Osteoblast (primary cell): ENCODE data around the gene IFI27L2. TPM values are rescaled to one million over a fixed set of nuclear protein-coding genes. Genes with fewer than 3 reads are reported as not detected.

Experiments
- DNase-seq: peaks from one replicate; pipeline ENCODE4 v3.0.0; 2011; ENCODE audit warnings: low spot score, mixed read lengths; ENCODE audit not compliant: insufficient read length; ENCODE audit errors: missing footprints
- H2AFZ ChIP-seq: 2 replicates; pipeline ENCODE4 v1.6.0; 2011; ENCODE audit warnings: mild to moderate bottlenecking, low read length
- H3K27ac ChIP-seq: 2 replicates; pipeline ENCODE4 v1.5.1; 2011; ENCODE audit warnings: mild to moderate bottlenecking, low read depth, low read length, moderate library complexity
- H3K27me3 ChIP-seq: 2 replicates; pipeline ENCODE4 v1.6.0; 2012; ENCODE audit warnings: mild to moderate bottlenecking, control low read depth, inconsistent platforms, low read length, moderate library complexity; ENCODE audit not compliant: insufficient read depth
- H3K36me3 ChIP-seq: 2 replicates; pipeline ENCODE4 v1.5.1; 2011; ENCODE audit warnings: mild to moderate bottlenecking, low read length, control low read depth, moderate library complexity; ENCODE audit not compliant: insufficient read depth
- H3K4me1 ChIP-seq: 2 replicates; pipeline ENCODE4 v1.5.1; 2011; ENCODE audit warnings: mild to moderate bottlenecking, low read length, control low read depth, moderate library complexity; ENCODE audit not compliant: insufficient read depth
- H3K4me2 ChIP-seq: 2 replicates; pipeline ENCODE4 v1.6.0; 2011; ENCODE audit warnings: mild to moderate bottlenecking, low read length; ENCODE audit not compliant: insufficient read depth
- H3K4me3 ChIP-seq: fragments of 200-600 bp; sonication (generic); 3 replicates; pipeline ENCODE4 v1.5.1; 2012; ENCODE audit warnings: mild to moderate bottlenecking, low read length, inconsistent platforms; ENCODE audit not compliant: insufficient read depth
- H3K79me2 ChIP-seq: 2 replicates; pipeline ENCODE4 v1.6.0; 2012; ENCODE audit warnings: mild to moderate bottlenecking, low read length, control low read depth, inconsistent platforms; ENCODE audit not compliant: insufficient read depth
- H3K9me3 ChIP-seq: 2 replicates; pipeline ENCODE4 v1.5.1; 2011; ENCODE audit warnings: low read depth, low read length, control low read depth
- H4K20me1 ChIP-seq: 2 replicates; pipeline ENCODE4 v1.6.0; 2012; ENCODE audit warnings: mild to moderate bottlenecking, low read length, control low read depth; ENCODE audit not compliant: insufficient read depth
- total RNA-seq: library from RNA; depleted of rRNA; stranded (reverse); fragments of >200 nt; gene quantifications from 2 replicates; pipeline ENCODE4 v1.2.3, GENCODE V29; 2012
- TF ChIP-seq, protein P1 (sequence below): IDR thresholded peaks from 2 replicates; pipeline ENCODE4 v1.5.1; 2011; ENCODE audit warnings: mild to moderate bottlenecking, low read depth, low read length, moderate library complexity; ENCODE audit errors: extremely low read depth

The IFI27L2 gene
- total RNA-seq, 1 donor = 76.7 TPM

DNA sequence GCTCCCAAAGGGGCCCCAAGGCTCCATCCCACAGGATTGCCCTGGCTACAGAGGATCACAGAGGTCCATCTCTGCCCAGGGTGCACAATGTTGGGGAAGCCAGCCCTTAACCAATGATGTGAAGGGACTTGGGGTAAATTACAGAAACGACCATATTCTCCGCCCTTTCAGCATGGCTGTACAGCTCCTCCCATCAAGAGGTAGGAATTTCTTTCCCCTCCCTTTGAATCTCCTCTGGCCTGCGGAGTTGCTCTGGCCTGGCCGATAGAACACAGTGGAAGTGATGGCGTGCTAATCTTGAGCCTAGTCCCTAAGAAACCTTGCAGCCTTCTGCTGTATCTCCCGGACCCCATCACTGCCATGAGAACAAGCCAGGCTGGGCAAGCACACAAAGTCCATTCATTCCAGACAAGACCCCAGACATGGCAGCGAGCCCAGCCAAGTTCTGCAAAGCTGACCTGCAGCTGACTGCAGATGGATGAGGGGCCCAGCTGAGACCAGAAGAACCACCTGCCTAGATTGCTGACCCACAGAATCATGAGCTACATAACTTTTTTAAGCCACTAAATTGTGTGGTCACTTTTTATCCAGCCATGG is 25.8 kb downstream of the IFI27L2 start:
- no peaks in the 10 kb centered on the region for H3K79me2 ChIP-seq
- no peak overlapping the region for H3K4me2 ChIP-seq
- no peaks in the 10 kb centered on the region for H3K36me3 ChIP-seq
- TF ChIP-seq, protein P1, sequence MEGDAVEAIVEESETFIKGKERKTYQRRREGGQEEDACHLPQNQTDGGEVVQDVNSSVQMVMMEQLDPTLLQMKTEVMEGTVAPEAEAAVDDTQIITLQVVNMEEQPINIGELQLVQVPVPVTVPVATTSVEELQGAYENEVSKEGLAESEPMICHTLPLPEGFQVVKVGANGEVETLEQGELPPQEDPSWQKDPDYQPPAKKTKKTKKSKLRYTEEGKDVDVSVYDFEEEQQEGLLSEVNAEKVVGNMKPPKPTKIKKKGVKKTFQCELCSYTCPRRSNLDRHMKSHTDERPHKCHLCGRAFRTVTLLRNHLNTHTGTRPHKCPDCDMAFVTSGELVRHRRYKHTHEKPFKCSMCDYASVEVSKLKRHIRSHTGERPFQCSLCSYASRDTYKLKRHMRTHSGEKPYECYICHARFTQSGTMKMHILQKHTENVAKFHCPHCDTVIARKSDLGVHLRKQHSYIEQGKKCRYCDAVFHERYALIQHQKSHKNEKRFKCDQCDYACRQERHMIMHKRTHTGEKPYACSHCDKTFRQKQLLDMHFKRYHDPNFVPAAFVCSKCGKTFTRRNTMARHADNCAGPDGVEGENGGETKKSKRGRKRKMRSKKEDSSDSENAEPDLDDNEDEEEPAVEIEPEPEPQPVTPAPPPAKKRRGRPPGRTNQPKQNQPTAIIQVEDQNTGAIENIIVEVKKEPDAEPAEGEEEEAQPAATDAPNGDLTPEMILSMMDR = no peak
- H3K4me3 ChIP-seq = no peak overlapping the region
- no peaks in the 10 kb centered on the region for H3K27me3 ChIP-seq
- H3K4me1 ChIP-seq = peaks cover 16% of the 10 kb centered on the region
- DNase-seq = no peak
- no peaks in the 10 kb centered on the region for H4K20me1 ChIP-seq
- H3K9me3 ChIP-seq = no peaks in the 10 kb centered on the region
- no peak overlapping the region for H3K27ac ChIP-seq
- no peak overlapping the region for H2AFZ ChIP-seq

DNA sequence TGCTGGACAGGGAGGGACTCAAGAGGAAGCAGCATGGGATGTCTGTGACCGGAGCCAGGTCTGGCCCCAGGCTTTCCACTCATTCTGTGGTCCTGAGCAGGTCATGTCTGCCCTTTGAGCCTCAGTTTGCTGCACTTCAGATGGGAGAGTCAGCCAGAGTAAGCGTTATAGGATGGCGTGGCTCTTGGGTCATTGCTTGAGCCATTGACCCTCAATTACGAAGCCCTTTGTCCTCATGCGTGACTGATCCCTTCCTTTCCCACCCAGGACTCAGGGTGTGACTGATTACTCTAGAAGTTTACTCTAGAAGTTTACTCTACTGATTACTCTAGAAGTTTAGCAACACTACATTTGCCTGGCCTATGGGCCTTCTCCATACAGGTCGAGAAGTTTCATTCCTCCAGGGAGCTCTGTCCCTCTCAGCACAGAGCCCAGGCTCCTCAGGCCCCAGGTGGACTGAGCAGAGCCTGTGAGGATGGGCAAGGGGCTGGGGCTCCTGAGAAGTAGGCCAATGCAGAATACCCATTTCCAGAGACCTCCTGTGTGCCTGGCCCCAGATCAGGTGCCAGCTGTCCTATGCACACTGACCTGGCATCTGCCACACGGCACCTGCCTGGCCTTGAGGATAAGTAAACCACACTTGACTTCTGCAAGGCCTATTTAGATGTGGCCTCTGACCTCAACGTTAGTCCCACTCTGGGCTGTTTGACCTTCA is 26.5 kb downstream of the IFI27L2 start:
- Histone ChIP-seq H3K9me3 (no peaks in the 10 kb centered on the region), H3K36me3 (no peaks in the 10 kb centered on the region), H3K4me3 (no peak overlapping the region), H3K27me3 (no peaks in the 10 kb centered on the region), H3K79me2 (no peaks in the 10 kb centered on the region), H3K4me1 (peaks cover 16% of the 10 kb centered on the region), H4K20me1 (no peaks in the 10 kb centered on the region), H3K27ac (no peak overlapping the region), H2AFZ (no peak overlapping the region), H3K4me2 (no peak overlapping the region)
- TF ChIP-seq, protein P1 = no peak
- no peak for DNase-seq

DNA sequence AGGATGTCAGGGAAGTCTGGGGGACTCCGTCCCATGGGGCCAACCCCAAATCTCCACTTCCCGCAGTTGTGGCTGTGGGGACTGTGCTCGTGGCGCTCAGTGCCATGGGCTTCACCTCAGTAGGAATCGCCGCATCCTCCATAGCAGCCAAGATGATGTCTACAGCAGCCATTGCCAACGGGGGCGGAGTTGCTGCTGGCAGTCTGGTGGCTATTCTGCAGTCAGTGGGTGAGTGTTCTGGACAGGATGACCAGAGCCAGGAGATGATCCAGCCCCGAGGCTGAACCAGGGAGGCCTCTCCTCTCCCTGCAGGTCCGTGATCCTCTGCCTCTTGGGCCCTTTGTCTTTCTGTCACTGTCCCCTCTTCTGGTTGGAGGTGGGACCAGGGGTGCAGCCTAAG is 27.7 kb downstream of the IFI27L2 start:
- Histone ChIP-seq H3K27ac (peak overlapping the region; percentile 20), H3K4me2 (no peak overlapping the region), H2AFZ (no peak overlapping the region), H3K27me3 (no peaks in the 10 kb centered on the region), H3K4me1 (peaks cover 16% of the 10 kb centered on the region), H3K4me3 (no peak overlapping the region), H3K9me3 (no peaks in the 10 kb centered on the region), H3K36me3 (no peaks in the 10 kb centered on the region), H4K20me1 (no peaks in the 10 kb centered on the region), H3K79me2 (no peaks in the 10 kb centered on the region)
- no peak for DNase-seq
- TF ChIP-seq, protein P1 = no peak

DNA sequence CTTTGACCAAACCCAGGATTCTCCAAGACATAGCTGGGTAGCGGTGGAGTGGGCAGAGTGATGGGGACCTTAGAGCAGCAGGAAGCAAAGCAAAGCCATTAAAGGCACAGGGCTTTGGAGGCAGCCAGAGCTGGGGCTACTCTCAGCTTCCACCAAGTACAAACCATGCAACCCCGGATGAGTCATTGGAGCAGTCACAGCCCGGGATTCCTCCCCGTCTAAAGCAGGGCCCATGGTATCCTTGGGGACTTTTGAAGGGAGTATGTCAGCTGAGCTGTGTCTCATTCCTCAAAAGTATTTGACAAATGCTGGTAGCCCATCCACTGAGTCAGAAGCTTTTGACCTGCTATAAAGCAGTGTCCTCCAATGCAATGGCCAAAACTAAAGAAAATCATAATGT is 28.6 kb downstream of the IFI27L2 start:
- peak overlapping the region; percentile 20 for H3K27ac ChIP-seq
- DNase-seq = peak; percentile 96
- no peaks in the 10 kb centered on the region for H3K79me2 ChIP-seq

More for the DNA sequence above, 28.6 kb downstream of the IFI27L2 start:
- Histone ChIP-seq H3K4me3 (no peak overlapping the region), H2AFZ (no peak overlapping the region), H3K4me2 (peak overlapping the region; percentile 28), H3K4me1 (peaks cover 16% of the 10 kb centered on the region), H3K36me3 (no peaks in the 10 kb centered on the region), H3K27me3 (no peaks in the 10 kb centered on the region), H3K9me3 (no peaks in the 10 kb centered on the region), H4K20me1 (no peaks in the 10 kb centered on the region)
- TF ChIP-seq, protein P1 = no peak
